Measurements from ENCODE around the gene GAL.

- TF ChIP-seq EZH2 (IDR thresholded peaks at IDR 0.05; ENCODE audit: insufficient read depth, poor library complexity, severe bottlenecking) (no peak), EZH2phosphoT487 (IDR thresholded peaks at IDR 0.05; ENCODE audit: insufficient read depth, low read depth) (no peak)
Observed at GRCh38 chr11:68657021-68657780, 27.1 kb upstream of the GAL start.
